ENCODE data around the gene SRSF5. TPM values are rescaled to one million over a fixed set of nuclear protein-coding genes. Genes with fewer than 3 reads are reported as not detected.

SRSF5 gene
- polyA plus RNA-seq, 4 donors: 523 to 618 (median 580) TPM

DNA sequence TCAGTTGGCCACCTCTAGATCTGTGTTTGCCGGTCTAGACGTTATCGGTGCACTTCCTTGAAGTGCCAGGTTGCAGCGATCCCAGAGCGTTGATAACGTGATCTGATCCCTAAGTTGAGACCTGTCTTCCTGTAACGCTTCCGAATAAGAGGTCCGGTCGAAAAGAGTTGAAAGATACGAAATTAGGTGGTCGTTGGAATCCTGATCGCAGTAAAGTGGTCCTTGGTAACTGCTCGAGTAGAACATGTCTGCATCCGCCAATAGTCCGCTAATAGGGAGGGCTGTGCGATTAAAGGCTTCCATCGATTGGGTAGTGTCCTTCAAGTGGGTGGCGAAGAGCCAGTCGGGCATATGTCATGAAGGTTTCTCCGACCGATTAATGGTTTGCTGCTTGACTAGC lies 2.7 kb downstream of the SRSF5 start:
- no peak for DNase-seq (ENCODE audit: low read depth in 4 of 4, low spot score in 3 of 4)

DNA sequence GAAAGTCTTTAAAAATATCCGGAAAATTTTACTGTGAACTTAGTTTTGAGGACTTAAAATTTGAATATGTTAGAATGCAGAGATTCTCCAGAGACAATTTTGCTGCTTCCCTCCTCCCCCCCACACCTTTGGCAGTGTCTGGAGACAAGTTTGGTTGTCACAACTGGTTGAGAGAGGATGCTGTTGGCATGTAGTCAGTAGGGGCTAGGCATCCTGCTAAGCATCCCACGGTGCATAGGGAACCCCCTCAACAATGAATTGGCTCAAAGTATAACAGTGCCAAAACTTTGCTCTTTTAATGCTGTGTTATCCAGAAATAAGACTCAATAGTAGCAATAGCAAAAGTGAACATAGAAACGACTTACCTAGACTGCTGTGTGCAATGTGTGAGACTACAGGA lies 3.6 kb downstream of the SRSF5 start:
- DNase-seq (ENCODE audit: low read depth in 4 of 4, low spot score in 3 of 4): no peak

DNA sequence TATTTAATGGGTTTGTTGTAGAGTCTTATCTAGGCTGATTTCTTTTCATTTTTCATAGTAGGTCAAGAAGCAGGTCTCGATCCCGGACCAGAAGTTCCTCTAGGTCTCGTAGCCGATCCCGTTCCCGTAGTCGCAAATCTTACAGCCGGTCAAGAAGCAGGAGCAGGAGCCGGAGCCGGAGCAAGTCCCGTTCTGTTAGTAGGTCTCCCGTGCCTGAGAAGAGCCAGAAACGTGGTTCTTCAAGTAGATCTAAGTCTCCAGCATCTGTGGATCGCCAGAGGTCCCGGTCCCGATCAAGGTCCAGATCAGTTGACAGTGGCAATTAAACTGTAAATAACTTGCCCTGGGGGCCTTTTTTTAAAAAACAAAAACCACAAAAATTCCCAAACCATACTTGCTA lies 4.2 kb downstream of the SRSF5 start:
- DNase-seq (ENCODE audit: low read depth in 4 of 4, low spot score in 3 of 4): no peak

GRCh38 chr14:69772082-69773017 lies 5.4 kb downstream of the SRSF5 start:
- DNase-seq (ENCODE audit: low read depth in 4 of 4, low spot score in 3 of 4): no peak

GRCh38 chr14:69773571-69774276 lies 6.8 kb downstream of the SRSF5 start:
- no peak for DNase-seq (ENCODE audit: low read depth in 4 of 4, low spot score in 3 of 4)

DNA sequence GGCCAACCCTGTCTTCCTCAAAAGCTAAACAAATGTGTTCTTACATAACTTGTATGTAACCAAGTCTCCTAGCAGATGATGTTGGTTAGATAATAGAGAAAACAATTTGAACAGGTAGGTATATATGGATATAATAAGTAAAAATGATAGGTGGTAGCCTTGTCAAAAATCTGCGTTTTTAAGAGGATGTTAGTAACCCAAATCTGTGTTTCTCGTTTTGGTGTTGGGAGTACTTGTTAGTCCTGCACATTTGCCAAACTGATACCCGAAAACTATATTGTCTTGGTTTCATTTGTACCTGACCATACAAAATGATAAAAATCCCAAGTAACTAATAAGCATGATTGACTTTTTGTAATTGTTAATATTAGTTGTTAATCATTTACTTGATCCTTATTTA lies 8.1 kb downstream of the SRSF5 start:
- no peak for DNase-seq (ENCODE audit: low read depth in 4 of 4, low spot score in 3 of 4)

DNA sequence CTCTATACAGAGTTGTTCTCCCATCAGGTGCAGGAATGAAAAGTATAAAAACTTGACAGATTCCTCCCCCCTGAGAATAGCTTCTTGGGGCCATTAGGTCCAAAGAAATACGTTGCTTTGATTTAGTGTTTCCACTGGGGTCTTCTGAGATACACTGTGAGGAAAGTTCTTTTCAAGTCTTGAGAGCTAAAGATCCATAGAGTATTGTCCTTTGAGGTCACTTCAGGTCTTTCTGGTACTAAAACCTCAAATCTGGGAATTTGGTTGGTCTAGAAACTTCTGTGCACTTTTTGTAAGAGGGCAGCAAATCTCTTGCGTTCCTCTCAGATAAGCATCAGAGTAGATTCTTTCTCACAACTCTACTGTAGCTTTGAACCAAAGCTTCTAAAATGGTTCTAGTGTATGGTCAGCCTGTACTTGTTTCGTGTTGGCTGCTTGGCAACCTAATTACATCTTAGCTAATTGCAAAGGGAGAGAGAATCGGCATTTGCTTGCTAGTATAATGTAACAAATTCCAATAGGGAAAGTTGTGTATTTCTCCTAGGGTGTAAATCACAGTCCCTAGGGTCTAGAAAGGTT lies 10.0 kb downstream of the SRSF5 start:
- DNase-seq (ENCODE audit: low read depth in 4 of 4, low spot score in 3 of 4): no peak

- no peak for DNase-seq (ENCODE audit: low read depth in 4 of 4, low spot score in 3 of 4)
Measured at GRCh38 chr14:69779088-69779487, 12.1 kb downstream of the SRSF5 start.

GRCh38 chr14:69780092-69780491 lies 13.2 kb downstream of the SRSF5 start:
- no peak for DNase-seq (ENCODE audit: low read depth in 4 of 4, low spot score in 3 of 4)

- DNase-seq (ENCODE audit: low read depth in 4 of 4, low spot score in 3 of 4): no peak
Measured at GRCh38 chr14:69780952-69781351, 14.0 kb downstream of the SRSF5 start.

GRCh38 chr14:69784942-69785341 lies 18.0 kb downstream of the SRSF5 start:
- DNase-seq (ENCODE audit: low read depth in 4 of 4, low spot score in 3 of 4): no peak

GRCh38 chr14:69786603-69787002 lies 19.7 kb downstream of the SRSF5 start:
- DNase-seq (ENCODE audit: low read depth in 4 of 4, low spot score in 3 of 4): no peak

DNA sequence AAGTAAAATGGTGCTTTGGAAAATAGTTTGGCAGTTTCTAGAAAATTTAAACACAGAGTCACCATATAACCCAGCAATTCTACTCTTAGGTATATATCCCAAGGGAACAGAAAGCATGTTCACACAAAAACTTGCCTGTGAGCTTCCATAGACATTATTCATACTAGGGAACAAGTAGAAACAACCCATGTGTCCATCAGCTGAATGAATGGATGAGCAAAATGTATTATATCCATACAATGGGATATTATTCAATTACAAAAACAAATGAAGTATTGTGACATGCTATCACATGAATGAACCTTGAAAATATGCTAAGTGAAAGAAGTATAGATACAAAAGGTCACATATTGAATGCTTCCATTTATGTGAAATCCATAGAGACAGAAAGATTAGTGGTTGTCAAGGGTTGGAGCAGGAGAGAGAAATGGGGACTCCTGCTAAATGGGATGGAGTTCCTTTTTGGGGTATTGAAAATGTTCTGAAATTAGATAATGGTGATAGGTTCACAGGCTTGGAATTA lies 22.2 kb downstream of the SRSF5 start:
- DNase-seq (ENCODE audit: low read depth in 4 of 4, low spot score in 3 of 4): no peak

DNA sequence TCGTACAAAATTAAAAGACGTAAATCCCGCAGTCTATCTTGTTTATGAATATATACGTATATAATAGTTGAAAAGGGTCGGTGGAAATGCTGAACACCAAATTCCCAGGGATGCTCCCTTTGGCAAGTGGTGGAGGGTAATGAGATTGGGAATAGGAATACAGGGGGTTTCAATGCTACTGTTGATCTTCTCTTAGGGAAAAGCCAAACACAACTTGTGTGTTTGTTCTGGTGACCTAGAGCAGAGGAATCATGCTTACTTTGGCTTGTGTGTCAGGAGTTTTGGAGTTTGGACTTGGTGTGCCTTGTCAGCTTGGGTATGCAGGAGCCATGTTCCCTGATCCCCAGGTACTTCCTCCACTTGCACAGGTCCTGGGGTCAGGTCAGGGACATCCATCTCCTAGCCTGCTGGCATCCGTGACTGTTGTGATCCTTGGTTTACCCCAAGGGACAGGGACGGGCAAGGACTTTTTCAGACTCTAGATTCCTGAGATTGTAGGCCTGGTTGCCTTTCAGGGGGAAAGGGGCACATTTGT lies 26.0 kb downstream of the SRSF5 start:
- no peak for DNase-seq (ENCODE audit: low read depth in 4 of 4, low spot score in 3 of 4)

DNA sequence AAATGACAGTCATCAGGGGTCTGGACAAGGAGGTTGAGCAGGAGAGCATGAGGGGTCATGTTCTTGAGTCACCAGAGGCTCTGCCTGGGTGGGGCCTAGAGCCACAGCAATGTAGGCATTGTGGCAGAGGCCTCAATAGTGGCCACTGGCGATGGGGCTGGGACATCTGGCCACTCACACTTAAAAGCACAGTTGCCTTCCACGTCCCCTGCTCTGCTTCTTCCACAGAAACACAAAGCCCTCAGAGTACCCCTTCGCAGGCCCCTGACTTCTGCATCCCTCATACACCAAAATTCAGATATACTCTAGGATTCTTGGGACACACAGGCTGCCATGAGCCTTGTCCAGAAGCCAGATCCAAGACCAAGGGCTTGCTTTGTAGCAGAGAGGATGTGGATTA lies 27.8 kb downstream of the SRSF5 start:
- DNase-seq (ENCODE audit: low read depth in 4 of 4, low spot score in 3 of 4): no peak

GRCh38 chr14:69795691-69796090 lies 28.7 kb downstream of the SRSF5 start:
- DNase-seq (ENCODE audit: low read depth in 4 of 4, low spot score in 3 of 4): no peak

- DNase-seq (ENCODE audit: low read depth in 4 of 4, low spot score in 3 of 4): no peak
Measured at GRCh38 chr14:69796797-69797500, 30.0 kb downstream of the SRSF5 start, which contains the start of gene SLC10A1. Gene SLC10A1, minus strand, starts transcription at chr14:69797241. Its CDS starts 86 bp downstream, at chr14:69797155.

DNA sequence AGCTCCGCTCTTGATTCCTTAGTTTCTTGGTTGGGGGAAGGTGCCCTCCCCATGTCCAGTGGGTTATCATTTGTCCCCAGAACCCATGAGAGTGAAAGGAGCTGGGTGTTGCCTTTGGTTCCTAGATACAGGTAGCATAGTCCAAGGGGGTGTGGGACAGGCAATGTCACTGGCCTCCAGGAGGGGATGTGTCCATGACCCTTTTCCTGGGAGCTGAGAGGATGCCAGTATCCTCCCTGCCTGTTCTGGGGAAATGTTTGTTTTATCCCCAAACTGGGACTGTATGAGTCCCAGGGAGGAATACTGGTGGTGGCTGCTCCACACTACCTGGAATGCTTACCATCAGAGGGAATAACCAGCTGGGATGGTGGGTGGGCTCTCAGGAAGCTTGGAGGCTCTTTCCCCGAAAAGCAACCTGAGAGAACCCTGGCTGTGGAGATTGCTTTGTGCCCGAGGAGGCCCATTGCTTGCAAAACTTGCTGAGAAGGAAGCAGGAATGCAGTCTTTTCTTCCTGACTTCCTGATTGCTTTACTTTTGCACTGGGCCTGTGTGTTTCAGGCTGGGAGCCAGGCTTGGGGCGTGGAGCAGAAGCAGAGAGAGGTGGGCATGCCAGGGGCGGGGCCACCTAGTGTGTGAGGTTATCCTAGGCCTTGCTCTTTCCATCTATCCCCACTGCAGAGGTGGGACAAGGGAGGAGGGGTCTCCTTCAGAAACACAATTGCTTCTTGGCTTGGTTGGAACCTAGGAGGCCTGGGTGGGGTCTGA lies 30.8 kb downstream of the SRSF5 start:
- no peak for DNase-seq (ENCODE audit: low read depth in 4 of 4, low spot score in 3 of 4)

DNA sequence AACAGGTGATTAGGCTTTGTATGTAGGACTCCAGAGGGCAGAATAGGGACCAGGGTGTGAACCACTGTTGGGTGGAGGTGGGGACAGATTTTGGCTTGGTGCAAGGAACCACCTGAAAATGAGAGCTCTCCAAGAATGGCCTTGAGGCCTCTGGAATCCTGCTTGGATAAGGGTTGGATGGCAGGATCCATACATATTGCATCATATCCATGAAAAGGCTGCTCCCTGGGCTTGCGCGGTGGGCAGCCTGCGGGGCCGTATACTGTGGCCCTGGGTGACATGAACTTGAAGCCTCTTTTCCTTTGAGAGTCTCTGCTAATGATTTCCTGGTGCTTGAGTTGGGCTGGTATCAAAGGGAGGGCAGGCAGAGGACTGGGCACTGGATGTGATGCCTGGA lies 31.4 kb downstream of the SRSF5 start:
- DNase-seq (ENCODE audit: low read depth in 4 of 4, low spot score in 3 of 4): no peak

DNA sequence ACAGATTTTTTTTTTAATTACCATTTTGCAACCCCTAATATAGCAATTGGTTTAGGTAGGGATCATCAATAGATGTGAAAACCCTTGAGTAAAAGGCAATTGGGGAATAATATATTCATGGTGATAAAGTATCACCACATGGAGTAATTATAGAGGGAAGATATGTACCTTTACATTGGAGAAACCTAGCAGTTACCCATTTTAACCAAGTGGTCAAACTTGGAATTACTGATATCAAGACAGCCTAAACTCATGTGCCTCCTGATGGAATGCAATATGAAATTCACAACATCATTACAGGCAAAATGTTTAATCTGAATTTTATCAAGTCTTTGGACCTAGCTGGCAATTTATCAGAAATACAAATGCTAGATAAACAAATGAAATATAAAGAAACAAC lies 36.8 kb downstream of the SRSF5 start:
- no peak for DNase-seq (ENCODE audit: low read depth in 4 of 4, low spot score in 3 of 4)
